Activated naive CD4-positive, alpha-beta T cell treated with anti-CD3 and anti-CD28 coated beads for 36 hours (primary cell): Measurements from ENCODE around the gene PIBF1. TPM values are rescaled to one million over a fixed set of nuclear protein-coding genes. Genes with fewer than 3 reads are reported as not detected.

Experiments used
- CTCF ChIA-PET: fragments of 350-600 bp; sonication (Branson Sonifier 250); formaldehyde crosslinking; loops from one replicate; lab custom pipeline; 2021; ENCODE audit warnings: antibody characterized with exemption; lab: Charles Lee
- DNase-seq: peaks from one replicate; pipeline ENCODE4 v3.0.0-alpha.2; 2020
- H3K27ac Mint-ChIP-seq: one replicate; pipeline ENCODE4 v1.8.0; 2021; ENCODE audit warnings: mild to moderate bottlenecking, mixed read lengths
- H3K27me3 Mint-ChIP-seq: one replicate; pipeline ENCODE4 v1.8.0; 2021; ENCODE audit warnings: low read depth, mixed read lengths
- H3K36me3 Mint-ChIP-seq: one replicate; pipeline ENCODE4 v1.8.0; 2021; ENCODE audit warnings: low read depth, mixed read lengths
- H3K4me1 Mint-ChIP-seq: one replicate; pipeline ENCODE4 v1.8.0; 2021; ENCODE audit warnings: low read depth, mixed read lengths
- H3K4me3 Mint-ChIP-seq: one replicate; pipeline ENCODE4 v1.8.0; 2021; ENCODE audit warnings: mild to moderate bottlenecking, moderate library complexity, mixed read lengths
- H3K9me3 Mint-ChIP-seq: one replicate; pipeline ENCODE4 v1.8.0; 2021; ENCODE audit warnings: mixed read lengths
- intact Hi-C: fragments of 100-400 bp; cut with micrococcal nuclease; formaldehyde crosslinking; loops from one replicate; pipeline ENCODE4 v1.15.1; 2023
- total RNA-seq, 2 experiments: library from RNA; stranded (reverse); gene quantifications; one replicate each; pipeline ENCODE4 v1.2.3, GENCODE V29; 2021

The PIBF1 gene
- total RNA-seq, 2 experiments from 2014 or later = 19.5 to 23.5 TPM

DNA sequence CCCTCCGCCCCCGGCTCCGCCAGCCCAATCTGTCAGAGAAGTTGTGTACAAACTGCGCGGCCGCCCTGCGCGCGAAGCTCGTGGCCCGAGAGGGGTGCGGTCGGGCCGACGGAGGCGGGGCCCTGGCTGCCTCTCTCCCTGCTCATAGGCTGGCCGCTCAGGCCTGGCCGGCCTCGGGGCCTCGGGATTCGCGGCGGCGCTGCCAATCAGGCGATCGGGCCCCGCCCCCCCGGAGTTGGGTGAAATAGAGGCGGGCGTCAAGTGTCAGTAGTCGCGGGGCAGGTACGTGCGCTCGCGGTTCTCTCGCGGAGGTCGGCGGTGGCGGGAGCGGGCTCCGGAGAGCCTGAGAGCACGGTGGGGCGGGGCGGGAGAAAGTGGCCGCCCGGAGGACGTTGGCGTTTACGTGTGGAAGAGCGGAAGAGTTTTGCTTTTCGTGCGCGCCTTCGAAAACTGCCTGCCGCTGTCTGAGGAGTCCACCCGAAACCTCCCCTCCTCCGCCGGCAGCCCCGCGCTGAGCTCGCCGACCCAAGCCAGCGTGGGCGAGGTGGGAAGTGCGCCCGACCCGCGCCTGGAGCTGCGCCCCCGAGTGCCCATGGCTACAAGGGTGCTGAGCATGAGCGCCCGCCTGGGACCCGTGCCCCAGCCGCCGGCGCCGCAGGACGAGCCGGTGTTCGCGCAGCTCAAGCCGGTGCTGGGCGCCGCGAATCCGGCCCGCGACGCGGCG lies 277.0 kb downstream of the PIBF1 start, which contains the start of gene KLF5:
TSS of gene KLF5 (plus strand) at position 270 of the 724 bp plus-strand sequence. CDS start at position 593, 323 bp downstream.
- peak; percentile 95 for DNase-seq
- Mint-ChIP-seq H3K4me3 (peak within 1 kb of the TSS; percentile 87), H3K4me1 (peaks cover 17% of the 10 kb centered on the region), H3K27me3 (peaks cover 22% of the 10 kb centered on the region), H3K9me3 (no peaks in the 10 kb centered on the region), H3K36me3 (no peaks in the 10 kb centered on the region), H3K27ac (no peak within 1 kb of the TSS)
- CTCF ChIA-PET = interaction anchor here (0.6 to 1.3 kb wide), 7 partner anchors 22 to 655 kb away, joined by 3 to 4 read pairs (median 3); no protein-coding TSS in a partner anchor
- intact Hi-C loops = loop anchor here (1.0 to 10.0 kb wide), 9 partner anchors 171 to 1076 kb away; partner anchors contain the start of genes BORA, DIS3, KLF12 and MZT1

DNA sequence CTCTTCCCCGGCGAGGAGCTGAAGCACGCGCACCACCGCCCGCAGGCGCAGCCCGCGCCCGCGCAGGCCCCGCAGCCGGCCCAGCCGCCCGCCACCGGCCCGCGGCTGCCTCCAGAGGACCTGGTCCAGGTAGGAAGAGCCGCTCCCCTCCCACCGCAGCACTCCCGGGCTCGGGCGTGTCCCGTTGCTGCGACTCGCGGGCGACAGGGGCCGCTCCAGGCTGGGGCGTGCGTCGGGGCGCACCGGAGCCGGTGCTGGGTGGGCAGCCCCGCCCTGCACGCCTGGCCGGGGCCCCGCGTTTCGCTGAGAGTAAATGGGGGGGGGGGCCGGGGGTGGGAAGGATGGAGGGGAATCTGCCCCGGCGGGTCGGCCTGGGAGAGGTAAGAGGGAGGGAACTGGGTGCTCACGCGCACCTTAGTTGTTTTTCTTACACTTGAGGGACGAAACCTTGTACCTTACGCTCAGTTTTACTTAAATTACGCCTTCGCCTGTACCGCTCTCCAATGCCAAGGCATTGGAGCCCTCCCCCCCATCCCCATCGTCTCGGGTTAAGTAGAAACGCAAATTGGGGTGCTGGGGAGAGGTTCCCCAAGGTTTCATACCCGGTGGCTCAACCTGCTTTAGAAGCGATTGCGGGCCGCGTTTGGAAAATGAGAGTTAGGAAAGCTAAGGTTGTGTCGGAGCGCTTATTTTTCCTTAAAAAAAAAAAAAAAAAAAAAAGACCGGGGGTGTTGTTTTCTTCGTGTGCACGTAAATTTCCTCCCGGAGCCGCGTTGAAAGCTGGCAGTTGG lies 277.7 kb downstream of the PIBF1 start:
- Mint-ChIP-seq H3K27ac (no peak overlapping the region), H3K9me3 (no peaks in the 10 kb centered on the region), H3K4me1 (peaks cover 17% of the 10 kb centered on the region), H3K27me3 (peaks cover 20% of the 10 kb centered on the region), H3K36me3 (no peaks in the 10 kb centered on the region), H3K4me3 (peak overlapping the region; percentile 77)
- peak; percentile 57 for DNase-seq
- intact Hi-C loops = loop anchor here (1.0 to 10.0 kb wide), 5 partner anchors 195 to 1075 kb away; partner anchors contain the start of gene KLF12
- CTCF ChIA-PET = interaction anchor here (0.6 to 1.3 kb wide), 7 partner anchors 23 to 654 kb away, joined by 3 to 5 read pairs (median 3); no protein-coding TSS in a partner anchor

DNA sequence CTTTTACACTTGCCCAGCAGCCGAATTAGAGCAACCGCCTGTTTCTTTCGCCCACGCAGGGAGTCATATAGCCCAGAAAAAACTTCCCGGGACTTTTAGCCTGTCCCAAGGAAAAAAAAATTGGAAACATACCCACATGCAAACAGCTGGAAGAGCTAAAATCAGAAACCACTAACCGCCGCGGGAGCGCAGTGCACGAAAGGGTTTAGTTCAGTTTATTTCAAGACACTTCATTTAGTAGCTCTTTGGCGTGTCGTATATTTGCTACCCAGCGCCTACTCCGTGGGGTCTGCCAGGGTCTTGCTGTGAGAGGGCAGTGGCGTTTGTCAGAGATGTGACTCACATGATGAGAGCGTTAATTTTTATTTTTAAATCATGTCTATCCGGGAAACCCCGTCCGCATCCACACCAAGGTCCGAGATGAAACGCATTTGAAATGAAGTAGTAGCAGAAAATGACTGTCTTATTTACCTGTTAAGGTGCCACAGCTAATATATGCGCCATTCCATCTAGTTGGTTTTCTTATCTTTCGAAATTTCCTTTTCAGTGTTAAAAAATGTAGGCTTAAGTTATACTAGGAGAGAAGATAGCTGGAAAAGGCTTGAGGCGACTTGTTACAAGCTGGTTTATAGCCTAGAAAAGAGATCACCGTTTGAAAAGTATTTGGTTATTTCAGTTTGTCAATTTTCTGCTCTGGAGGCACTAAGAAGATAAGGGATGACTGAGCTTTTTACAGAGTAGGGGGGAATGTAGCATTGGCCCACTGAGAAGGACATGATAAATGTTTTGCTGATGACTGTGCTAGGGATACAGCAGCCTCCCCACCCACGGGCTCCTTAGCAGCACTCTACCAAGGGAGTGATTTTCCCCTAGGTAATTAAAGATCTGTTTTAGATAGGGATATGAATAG lies 278.6 kb downstream of the PIBF1 start:
- Mint-ChIP-seq H3K27ac (no peak overlapping the region), H3K4me1 (peaks cover 17% of the 10 kb centered on the region), H3K4me3 (peak overlapping the region; percentile 77), H3K9me3 (no peaks in the 10 kb centered on the region), H3K36me3 (no peaks in the 10 kb centered on the region), H3K27me3 (peaks cover 20% of the 10 kb centered on the region)
- DNase-seq = peak; percentile 8
- CTCF ChIA-PET = interaction anchor here (0.9 to 1.1 kb wide), 4 partner anchors 24 to 251 kb away, joined by 3 to 5 read pairs (median 3); no protein-coding TSS in a partner anchor
- intact Hi-C loops = no loop called here

GRCh38 chr13:73061473-73061872 lies 279.5 kb downstream of the PIBF1 start:
- no peak overlapping the region for H3K27ac Mint-ChIP-seq
- H3K9me3 Mint-ChIP-seq = no peaks in the 10 kb centered on the region
- H3K27me3 Mint-ChIP-seq = peaks cover 16% of the 10 kb centered on the region
- peaks cover 17% of the 10 kb centered on the region for H3K4me1 Mint-ChIP-seq
- H3K36me3 Mint-ChIP-seq = no peaks in the 10 kb centered on the region
- no peak for DNase-seq
- CTCF ChIA-PET = interaction anchor here (1.3 kb wide), 1 partner anchor 10 kb away, joined by 5 read pairs; no protein-coding TSS in a partner anchor
- intact Hi-C loops = no loop called here
- no peak overlapping the region for H3K4me3 Mint-ChIP-seq

DNA sequence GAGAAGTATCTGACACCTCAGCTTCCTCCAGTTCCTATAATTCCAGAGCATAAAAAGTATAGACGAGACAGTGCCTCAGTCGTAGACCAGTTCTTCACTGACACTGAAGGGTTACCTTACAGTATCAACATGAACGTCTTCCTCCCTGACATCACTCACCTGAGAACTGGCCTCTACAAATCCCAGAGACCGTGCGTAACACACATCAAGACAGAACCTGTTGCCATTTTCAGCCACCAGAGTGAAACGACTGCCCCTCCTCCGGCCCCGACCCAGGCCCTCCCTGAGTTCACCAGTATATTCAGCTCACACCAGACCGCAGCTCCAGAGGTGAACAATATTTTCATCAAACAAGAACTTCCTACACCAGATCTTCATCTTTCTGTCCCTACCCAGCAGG lies 279.9 kb downstream of the PIBF1 start:
- H3K9me3 Mint-ChIP-seq = no peaks in the 10 kb centered on the region
- peaks cover 17% of the 10 kb centered on the region for H3K4me1 Mint-ChIP-seq
- peaks cover 16% of the 10 kb centered on the region for H3K27me3 Mint-ChIP-seq
- no peak overlapping the region for H3K4me3 Mint-ChIP-seq
- CTCF ChIA-PET = interaction anchor here (1.3 kb wide), 1 partner anchor 9 kb away, joined by 5 read pairs; no protein-coding TSS in a partner anchor
- intact Hi-C loops = no loop called here
- no peak overlapping the region for H3K27ac Mint-ChIP-seq
- H3K36me3 Mint-ChIP-seq = no peaks in the 10 kb centered on the region
- no peak for DNase-seq

GRCh38 chr13:73062468-73062867 lies 280.5 kb downstream of the PIBF1 start:
- H3K9me3 Mint-ChIP-seq = no peaks in the 10 kb centered on the region
- intact Hi-C loops = no loop called here
- peaks cover 16% of the 10 kb centered on the region for H3K27me3 Mint-ChIP-seq
- no peak for DNase-seq
- H3K27ac Mint-ChIP-seq = no peak overlapping the region
- CTCF ChIA-PET = interaction anchor here (0.6 to 1.3 kb wide), 3 partner anchors 9 to 983 kb away, joined by 3 to 5 read pairs (median 3); no protein-coding TSS in a partner anchor
- no peak overlapping the region for H3K4me3 Mint-ChIP-seq
- H3K4me1 Mint-ChIP-seq = peaks cover 17% of the 10 kb centered on the region
- H3K36me3 Mint-ChIP-seq = no peaks in the 10 kb centered on the region

- Mint-ChIP-seq H3K27me3 (peaks cover 12% of the 10 kb centered on the region), H3K27ac (no peak overlapping the region), H3K4me1 (peaks cover 16% of the 10 kb centered on the region), H3K9me3 (no peaks in the 10 kb centered on the region), H3K4me3 (no peak overlapping the region), H3K36me3 (no peaks in the 10 kb centered on the region)
- CTCF ChIA-PET = interaction anchor here (0.6 to 0.7 kb wide), 2 partner anchors 64 to 983 kb away, joined by 3 read pairs; no protein-coding TSS in a partner anchor
- intact Hi-C loops = no loop called here
- DNase-seq = no peak
These were observed 281.2 kb downstream of the PIBF1 start for GRCh38 chr13:73063166-73063565.

DNA sequence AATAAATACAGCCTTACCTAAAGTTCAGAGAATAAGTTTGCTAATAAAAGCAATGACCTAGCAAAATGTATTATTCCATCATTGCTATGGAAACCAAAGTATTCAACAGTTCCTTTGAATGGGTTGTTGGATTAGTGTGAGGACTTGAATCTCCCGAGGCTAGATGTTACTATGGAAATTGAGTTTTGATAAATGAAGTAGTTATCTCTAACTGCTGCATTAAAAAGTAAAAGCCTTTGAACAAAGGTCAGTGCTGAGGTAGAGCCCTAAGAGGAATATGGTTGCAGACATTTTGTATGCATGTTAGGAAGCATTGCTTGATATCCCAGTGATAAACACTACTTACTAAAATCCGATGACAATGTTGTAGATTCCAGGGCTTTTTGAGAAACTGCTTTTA lies 283.1 kb downstream of the PIBF1 start:
- CTCF ChIA-PET = no interaction called here
- intact Hi-C loops = no loop called here
- Mint-ChIP-seq H3K4me1 (peaks cover 10% of the 10 kb centered on the region), H3K4me3 (no peak overlapping the region), H3K9me3 (no peaks in the 10 kb centered on the region), H3K36me3 (no peaks in the 10 kb centered on the region), H3K27me3 (peaks cover 7% of the 10 kb centered on the region), H3K27ac (no peak overlapping the region)
- no peak for DNase-seq

DNA sequence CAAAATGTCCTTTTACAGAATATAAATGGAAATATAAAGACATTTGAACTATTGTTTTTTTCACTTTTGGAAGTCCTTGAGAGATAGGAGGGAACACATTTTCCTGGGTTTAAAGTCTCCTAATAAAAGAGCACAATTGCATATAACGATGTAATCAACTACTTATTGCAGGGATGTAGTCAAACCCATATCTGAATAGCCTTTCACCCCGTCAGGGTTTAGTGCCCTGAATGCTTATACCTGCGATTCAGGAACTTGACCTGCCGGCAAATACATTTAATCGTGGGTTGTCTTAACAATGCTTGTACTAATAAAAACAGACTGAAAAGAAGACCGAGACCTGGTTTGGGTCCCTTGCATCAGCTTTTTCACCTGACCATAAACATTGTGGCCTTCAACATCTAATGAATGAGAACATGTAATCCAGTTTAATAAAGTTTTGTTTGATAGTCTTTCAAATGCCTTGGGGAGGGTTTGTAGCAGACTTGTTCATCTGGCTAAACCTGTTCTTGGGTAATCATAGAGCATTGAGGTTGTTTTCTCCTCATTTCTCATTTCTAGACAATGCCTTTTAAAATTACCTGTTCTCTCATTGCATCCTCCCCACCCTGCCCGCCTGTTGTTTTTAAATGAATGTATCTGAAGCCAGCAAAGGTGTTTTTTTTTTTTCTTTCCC lies 283.9 kb downstream of the PIBF1 start:
- Mint-ChIP-seq H3K27me3 (no peaks in the 10 kb centered on the region), H3K9me3 (no peaks in the 10 kb centered on the region), H3K27ac (no peak overlapping the region), H3K4me3 (no peak overlapping the region), H3K36me3 (no peaks in the 10 kb centered on the region), H3K4me1 (peaks cover 3% of the 10 kb centered on the region)
- CTCF ChIA-PET = no interaction called here
- no peak for DNase-seq
- intact Hi-C loops = no loop called here
